BLaER1 treated with 17β-estradiol and CSF1 and Interleukin-3, amounts not matched to agents 10 nM and 100 nM (cell line): ENCODE measurements around the gene PCDHGA5.
"Not testable (repeated sequence)": the region's sequence is repeated elsewhere in the genome, so short reads cannot be mapped to it uniquely, and the experiment has no call there.

ENCODE experiments used
- H3K27ac ChIP-seq, 11 experiments: shearing (Covaris generic); formaldehyde crosslinking; 2 replicates each; pipeline ENCODE4 v1.8.1; 2022
- H3K27me3 ChIP-seq, 11 experiments: shearing (Covaris generic); formaldehyde crosslinking; 2 replicates each; pipeline ENCODE4 v1.8.1; 2022
- H3K36me3 ChIP-seq, 11 experiments: shearing (Covaris generic); formaldehyde crosslinking; 2 replicates each; pipeline ENCODE4 v1.8.1; 2022
- H3K4me1 ChIP-seq, 10 experiments: shearing (Covaris generic); formaldehyde crosslinking; 2 replicates each; pipeline ENCODE4 v1.8.1; 2022
- H3K4me2 ChIP-seq, 11 experiments: shearing (Covaris generic); formaldehyde crosslinking; 2 replicates each; pipeline ENCODE4 v1.8.1; 2022
- H3K4me3 ChIP-seq, 10 experiments: shearing (Covaris generic); formaldehyde crosslinking; 2 replicates each; pipeline ENCODE4 v1.8.1; 2022
- H3K9ac ChIP-seq, 11 experiments: shearing (Covaris generic); formaldehyde crosslinking; 2 replicates each; pipeline ENCODE4 v1.8.1; 2022
- H3K9me3 ChIP-seq, 11 experiments: shearing (Covaris generic); formaldehyde crosslinking; replicated peaks in 1 of 11; 2 replicates each; pipeline ENCODE4 v1.8.1; 2022
- H4K20me1 ChIP-seq, 11 experiments: shearing (Covaris generic); formaldehyde crosslinking; 2 replicates each; pipeline ENCODE4 v1.8.1; 2022
- Cebpa-rat ChIP-seq, 11 experiments: shearing (Covaris generic); IDR thresholded peaks; 2 replicates each; pipeline ENCODE4 v1.8.1; 2022

Gene PCDHGA5

GRCh38 chr5:141363952-141364660 lies at the start of gene PCDHGA5:
TSS of gene PCDHGA5 (plus strand) at chr5:141364162. CDS start at chr5:141364331, 169 bp downstream.
- H3K27ac ChIP-seq, result no peak within 1 kb of the TSS
- no peaks in the 10 kb centered on the region; a peak in 1 of 20 replicates for H3K4me1 ChIP-seq
- H3K4me2 ChIP-seq, result no peak within 1 kb of the TSS
- no peak for TF ChIP-seq Cebpa-rat (IDR thresholded peaks at IDR 0.05)
- peaks cover 75 to 85% (median 79%) of the 10 kb centered on the region in 11 experiments for H3K9me3 ChIP-seq
- H3K36me3 ChIP-seq, result peaks cover 0 to 6% (median 0%) of the 10 kb centered on the region in 11 experiments; a peak in 3 of 22 replicates
- H3K27me3 ChIP-seq, result no peaks in the 10 kb centered on the region
- no peaks in the 10 kb centered on the region for H4K20me1 ChIP-seq
- H3K4me3 ChIP-seq, result no peak within 1 kb of the TSS
- H3K9ac ChIP-seq, result no peak within 1 kb of the TSS

- H3K4me1 ChIP-seq, H4K20me1 ChIP-seq, H3K9ac ChIP-seq, H3K27ac ChIP-seq, H3K27me3 ChIP-seq, H3K4me2 ChIP-seq: not testable (repeated sequence)
- Histone ChIP-seq H3K9me3 (peaks cover 96 to 100% (median 99%) of the 10 kb centered on the region in 11 experiments), H3K36me3 (peaks cover 75 to 82% (median 80%) of the 10 kb centered on the region in 11 experiments), H3K4me3 (peak overlapping the region; percentile 2 to 90 (median 78); a peak in 14 of 20 replicates)
These were observed 47.0 kb upstream of the PCDHGA5 start for GRCh38 chr5:141316963-141317362.

GRCh38 chr5:141319202-141319601 lies 44.8 kb upstream of the PCDHGA5 start:
- peaks cover 54 to 59% (median 58%) of the 10 kb centered on the region in 11 experiments for H3K36me3 ChIP-seq
- H3K9me3 ChIP-seq, result peaks cover 96 to 100% (median 98%) of the 10 kb centered on the region in 11 experiments
- peaks cover 0 to 3% (median 0%) of the 10 kb centered on the region in 11 experiments; a peak in 2 of 22 replicates for H3K27me3 ChIP-seq
- peaks cover 0 to 10% (median 0%) of the 10 kb centered on the region in 11 experiments; a peak in 1 of 22 replicates for H4K20me1 ChIP-seq
- no peak overlapping the region for H3K9ac ChIP-seq
- peak overlapping the region in 6 of 11 experiments; percentile 30 to 64 (median 52); a peak in 4 of 22 replicates for H3K4me2 ChIP-seq
- peaks cover 0 to 5% (median 0%) of the 10 kb centered on the region in 10 experiments; a peak in 2 of 20 replicates for H3K4me1 ChIP-seq
- peak overlapping the region; percentile 70 to 90 (median 81) for H3K4me3 ChIP-seq
- no peak overlapping the region for H3K27ac ChIP-seq
- no peak for TF ChIP-seq Cebpa-rat (IDR thresholded peaks at IDR 0.05)

- H3K4me2 ChIP-seq, result peak overlapping the region; percentile 30 to 71 (median 59)
- H3K27ac ChIP-seq, result peak overlapping the region in 7 of 11 experiments; percentile 95 to 99 (median 97); a peak in 8 of 22 replicates
- peak overlapping the region in 2 of 11 experiments; percentile 94 to 95; a peak in 3 of 22 replicates for H3K9ac ChIP-seq
- peaks cover 0 to 10% (median 0%) of the 10 kb centered on the region in 11 experiments; a peak in 1 of 22 replicates for H4K20me1 ChIP-seq
- peaks cover 95 to 100% (median 98%) of the 10 kb centered on the region in 11 experiments for H3K9me3 ChIP-seq
- peaks cover 0 to 3% (median 0%) of the 10 kb centered on the region in 11 experiments; a peak in 2 of 22 replicates for H3K27me3 ChIP-seq
- peaks cover 52 to 54% (median 53%) of the 10 kb centered on the region in 11 experiments for H3K36me3 ChIP-seq
- H3K4me3 ChIP-seq, result peak overlapping the region; percentile 70 to 90 (median 81)
- H3K4me1 ChIP-seq, result peaks cover 0 to 5% (median 0%) of the 10 kb centered on the region in 10 experiments; a peak in 2 of 20 replicates
- no peak for TF ChIP-seq Cebpa-rat (IDR thresholded peaks at IDR 0.05)
These were observed 44.3 kb upstream of the PCDHGA5 start for GRCh38 chr5:141319699-141320098.

- Histone ChIP-seq H3K27ac (peak within 1 kb of the TSS; percentile 95 to 99 (median 97)), H3K4me1 (peaks cover 0 to 5% (median 0%) of the 10 kb centered on the region in 10 experiments; a peak in 2 of 20 replicates), H3K4me2 (peak within 1 kb of the TSS; percentile 38 to 71 (median 59)), H3K36me3 (peaks cover 44 to 46% (median 45%) of the 10 kb centered on the region in 11 experiments), H3K27me3 (peaks cover 0 to 3% (median 0%) of the 10 kb centered on the region in 11 experiments; a peak in 2 of 22 replicates), H3K9ac (peak within 1 kb of the TSS; percentile 92 to 99 (median 94)), H3K4me3 (peak within 1 kb of the TSS; percentile 70 to 90 (median 81)), H4K20me1 (peaks cover 0 to 5% (median 0%) of the 10 kb centered on the region in 11 experiments; a peak in 1 of 22 replicates), H3K9me3 (peaks cover 93 to 99% (median 97%) of the 10 kb centered on the region in 11 experiments)
- no peak for TF ChIP-seq Cebpa-rat (IDR thresholded peaks at IDR 0.05)
These were observed 43.5 kb upstream of the PCDHGA5 start, which contains the start of gene TAF7 for GRCh38 chr5:141320225-141321169. TSS of gene TAF7 (minus strand) at chr5:141320784. CDS start at chr5:141320044, 740 bp downstream.

GRCh38 chr5:141322261-141322660 lies 41.7 kb upstream of the PCDHGA5 start:
- H3K36me3 ChIP-seq, result peaks cover 27 to 29% (median 27%) of the 10 kb centered on the region in 11 experiments
- H3K9ac ChIP-seq, result no peak overlapping the region
- H3K4me2 ChIP-seq, result no peak overlapping the region
- H4K20me1 ChIP-seq, result no peaks in the 10 kb centered on the region
- TF ChIP-seq Cebpa-rat (IDR thresholded peaks at IDR 0.05), result no peak
- H3K9me3 ChIP-seq, result peaks cover 88 to 98% (median 93%) of the 10 kb centered on the region in 11 experiments
- no peak overlapping the region for H3K4me3 ChIP-seq
- H3K27me3 ChIP-seq, result peaks cover 0 to 3% (median 0%) of the 10 kb centered on the region in 11 experiments; a peak in 2 of 22 replicates
- peaks cover 0 to 9% (median 6%) of the 10 kb centered on the region in 10 experiments; a peak in 8 of 20 replicates for H3K4me1 ChIP-seq
- H3K27ac ChIP-seq, result no peak overlapping the region

GRCh38 chr5:141326088-141326854 lies 37.7 kb upstream of the PCDHGA5 start:
- no peaks in the 10 kb centered on the region for H3K27me3 ChIP-seq
- H3K4me3 ChIP-seq, result peak overlapping the region; percentile 53 to 66 (median 60)
- peaks cover 88 to 98% (median 94%) of the 10 kb centered on the region in 11 experiments for H3K9me3 ChIP-seq
- no peaks in the 10 kb centered on the region for H4K20me1 ChIP-seq
- TF ChIP-seq Cebpa-rat (IDR thresholded peaks at IDR 0.05), result no peak
- H3K4me1 ChIP-seq, result peaks cover 0 to 9% (median 5%) of the 10 kb centered on the region in 10 experiments; a peak in 7 of 20 replicates
- H3K4me2 ChIP-seq, result peak overlapping the region; percentile 52 to 79 (median 60)
- H3K36me3 ChIP-seq, result peaks cover 8 to 22% (median 16%) of the 10 kb centered on the region in 11 experiments; a peak in 16 of 22 replicates
- H3K9ac ChIP-seq, result peak overlapping the region; percentile 74 to 87 (median 82)
- peak overlapping the region; percentile 55 to 87 (median 80); a peak in 21 of 22 replicates for H3K27ac ChIP-seq
